GM23338 (cell line): Measurements from ENCODE around the gene NPAS3. TPM values are rescaled to one million over a fixed set of nuclear protein-coding genes. Genes with fewer than 3 reads are reported as not detected.

Experiments used
- ATAC-seq: fragments of 200-7000 bp; cut with Tn5 transposase; 3 replicates; pipeline ENCODE4 v1.9.1; 2020
- DNase-seq: peaks from one replicate; pipeline ENCODE4 v3.0.0-alpha.2; 2015; ENCODE audit warnings: low spot score
- H2AFZ ChIP-seq: fragments of 200-600 bp; sonication (generic); 2 replicates; pipeline ENCODE4 v1.8.0; 2016; ENCODE audit warnings: antibody characterized with exemption, mild to moderate bottlenecking, moderate library complexity
- H3F3A ChIP-seq: fragments of 200-600 bp; sonication (generic); replicated peaks from 2 replicates; pipeline ENCODE4 v1.8.0; 2017; ENCODE audit warnings: antibody characterized with exemption, mixed run types, low read depth
- H3K27ac ChIP-seq: fragments of 200-600 bp; sonication (generic); 2 replicates; pipeline ENCODE4 v1.6.1; 2016; ENCODE audit warnings: low read depth
- H3K27me3 ChIP-seq: fragments of 200-600 bp; sonication (generic); 2 replicates; pipeline ENCODE4 v1.8.0; 2016; ENCODE audit warnings: mild to moderate bottlenecking, mixed run types, moderate library complexity; ENCODE audit not compliant: insufficient read depth
- H3K36me3 ChIP-seq: fragments of 200-600 bp; sonication (generic); 2 replicates; pipeline ENCODE4 v1.8.0; 2016; ENCODE audit warnings: mild to moderate bottlenecking; ENCODE audit not compliant: insufficient read depth
- H3K4me1 ChIP-seq: fragments of 200-600 bp; sonication (generic); 2 replicates; pipeline ENCODE4 v1.8.0; 2016; ENCODE audit warnings: mild to moderate bottlenecking, moderate library complexity; ENCODE audit not compliant: insufficient read depth
- H3K4me2 ChIP-seq: fragments of 200-600 bp; sonication (generic); 2 replicates; pipeline ENCODE4 v1.7.1; 2017; ENCODE audit warnings: mixed run types
- H3K4me3 ChIP-seq: fragments of 200-600 bp; sonication (generic); 2 replicates; pipeline ENCODE4 v1.6.1; 2016; ENCODE audit warnings: mixed run types
- H3K79me2 ChIP-seq: fragments of 200-600 bp; sonication (generic); replicated peaks from 2 replicates; pipeline ENCODE4 v1.8.0; 2017; ENCODE audit warnings: mild to moderate bottlenecking; ENCODE audit not compliant: insufficient read depth
- H3K9me2 ChIP-seq: fragments of 200-600 bp; sonication (generic); 2 replicates; pipeline ENCODE4 v1.8.0; 2017; ENCODE audit not compliant: insufficient read depth
- H4K20me1 ChIP-seq: fragments of 200-600 bp; sonication (generic); replicated peaks from 2 replicates; pipeline ENCODE4 v1.8.0; 2017; ENCODE audit warnings: mild to moderate bottlenecking; ENCODE audit not compliant: insufficient read depth
- H3K27ac Mint-ChIP-seq: 2 replicates; pipeline ENCODE4 v1.8.0; 2020; ENCODE audit warnings: inconsistent platforms, mild to moderate bottlenecking, moderate library complexity, mixed read lengths
- H3K27me3 Mint-ChIP-seq: 3 replicates; pipeline ENCODE4 v1.8.0; 2022; ENCODE audit warnings: low read depth, mild to moderate bottlenecking, moderate library complexity, mixed read lengths, inconsistent platforms; ENCODE audit not compliant: insufficient read depth, poor library complexity
- H3K36me3 Mint-ChIP-seq: 3 replicates; pipeline ENCODE4 v1.8.0; 2021; ENCODE audit warnings: low read depth, mild to moderate bottlenecking, inconsistent platforms, moderate library complexity, mixed read lengths
- H3K4me1 Mint-ChIP-seq: 3 replicates; pipeline ENCODE4 v1.8.0; 2020; ENCODE audit warnings: mild to moderate bottlenecking, inconsistent platforms, mixed read lengths
- H3K4me3 Mint-ChIP-seq: 3 replicates; pipeline ENCODE4 v1.8.0; 2021; ENCODE audit warnings: moderate library complexity, mild to moderate bottlenecking, inconsistent platforms, mixed read lengths
- H3K9me3 Mint-ChIP-seq: 3 replicates; pipeline ENCODE4 v1.8.0; 2020; ENCODE audit warnings: moderate library complexity, mild to moderate bottlenecking, inconsistent platforms, mixed read lengths
- CREB1 ChIP-seq: fragments of 250-450 bp; sonication (Bioruptor Pico); IDR thresholded peaks from 2 replicates; pipeline ENCODE4 v1.5.0; 2020; ENCODE audit warnings: low read depth, mild to moderate bottlenecking, moderate library complexity
- CTCF ChIP-seq, 2 experiments: fragments of 200-600 bp in 1 of 2; sonication (generic) in 1 of 2; conservative IDR thresholded peaks; 2 replicates each; pipeline versions ENCODE4 v1.5.1 to v1.6.1; 2016 to 2017; ENCODE audit warnings: antibody characterized with exemption in 2 of 2, low read depth in 2 of 2, mild to moderate bottlenecking in 2 of 2, moderate library complexity in 1 of 2
- ETS1 ChIP-seq: IDR thresholded peaks from 2 replicates; pipeline ENCODE4 v1.6.1; 2016; ENCODE audit warnings: antibody characterized with exemption
- EZH2 ChIP-seq: fragments of 200-600 bp; sonication (generic); IDR thresholded peaks from one replicate; pipeline ENCODE4 v1.8.0; 2017; ENCODE audit warnings: antibody characterized with exemption, mild to moderate bottlenecking, low read depth; ENCODE audit not compliant: unreplicated experiment
- EZH2phosphoT487 ChIP-seq: fragments of 200-600 bp; sonication (generic); IDR thresholded peaks from one replicate; pipeline ENCODE4 v1.8.1; 2018; ENCODE audit warnings: antibody characterized with exemption; ENCODE audit not compliant: unreplicated experiment
- JUNB ChIP-seq: IDR thresholded peaks from one replicate; pipeline ENCODE4 v1.6.1; 2016; ENCODE audit warnings: antibody characterized with exemption; ENCODE audit not compliant: unreplicated experiment
- NANOG ChIP-seq: IDR thresholded peaks from 2 replicates; pipeline ENCODE4 v1.6.1; 2016; ENCODE audit warnings: antibody characterized with exemption, borderline replicate concordance
- POLR2AphosphoS5 ChIP-seq: IDR thresholded peaks from 2 replicates; pipeline ENCODE4 v1.6.1; 2016; ENCODE audit warnings: antibody characterized with exemption, low read depth
- REST ChIP-seq: IDR thresholded peaks from one replicate; pipeline ENCODE4 v1.6.1; 2018; ENCODE audit warnings: antibody characterized with exemption; ENCODE audit not compliant: unreplicated experiment
- STAT1 ChIP-seq: IDR thresholded peaks from one replicate; pipeline ENCODE4 v1.6.1; 2016; ENCODE audit warnings: antibody characterized with exemption; ENCODE audit not compliant: unreplicated experiment
- ZNF114 ChIP-seq: fragments of 250-450 bp; sonication (Bioruptor Pico); IDR thresholded peaks from 2 replicates; pipeline ENCODE4 v1.5.0; 2020; ENCODE audit warnings: mild to moderate bottlenecking, moderate library complexity
- ZNF331 ChIP-seq: fragments of 250-450 bp; sonication (Bioruptor Pico); IDR thresholded peaks from 2 replicates; pipeline ENCODE4 v1.5.0; 2020; ENCODE audit warnings: low read depth, mild to moderate bottlenecking, moderate library complexity
- polyA plus RNA-seq: library from polyadenylated mRNA; unstranded; fragments of >200 nt; fragmentation: Nextera tagmentation; extraction: Ambion mirVana; gene quantifications from 2 replicates; pipeline ENCODE4 v1.2.1, GENCODE V29; 2016
- total RNA-seq: library from RNA; depleted of rRNA; stranded (reverse); fragments of >200 nt; shearing (Covaris generic); gene quantifications from 2 replicates; pipeline ENCODE4 v1.2.3, GENCODE V29; 2014

Gene NPAS3
- total and polyA plus RNA-seq, 2 experiments from 2014 or later, result 0.17 to 0.19 TPM

- TF ChIP-seq REST (no peak), ZNF331 (CRISPR knock-in tag) (no peak), EZH2 (no peak), NANOG (no peak), JUNB (no peak), ETS1 (no peak), CTCF (conservative IDR thresholded peaks at IDR 0.05; ENCODE audit: low read depth in 2 of 2) (no peak), ZNF114 (CRISPR knock-in tag) (no peak), EZH2phosphoT487 (no peak), CREB1 (CRISPR knock-in tag) (no peak)
These were observed 525.7 kb downstream of the NPAS3 start (continued) for GRCh38 chr14:33464254-33464962.

GRCh38 chr14:33465846-33466700, 527.4 kb downstream of the NPAS3 start:
- H3K27ac Mint-ChIP-seq, result no peak overlapping the region
- no peak overlapping the region for H2AFZ ChIP-seq
- H3K79me2 ChIP-seq, result no peaks in the 10 kb centered on the region
- no peak overlapping the region for H3K4me2 ChIP-seq
- no peak overlapping the region for H3K27ac ChIP-seq
- DNase-seq (no peak), ATAC-seq (no peak)
- H3K4me3 Mint-ChIP-seq, result no peak overlapping the region
- no peaks in the 10 kb centered on the region for H3K4me1 ChIP-seq
- no peak overlapping the region for H3K4me3 ChIP-seq
- H4K20me1 ChIP-seq, result no peaks in the 10 kb centered on the region
- H3K9me3 Mint-ChIP-seq, result no peaks in the 10 kb centered on the region
- no peaks in the 10 kb centered on the region for H3K27me3 ChIP-seq
- no peaks in the 10 kb centered on the region for H3K27me3 Mint-ChIP-seq
- no peaks in the 10 kb centered on the region for H3K9me2 ChIP-seq
- H3F3A ChIP-seq, result no peaks in the 10 kb centered on the region
- H3K36me3 Mint-ChIP-seq, result no peaks in the 10 kb centered on the region
- peaks cover 17% of the 10 kb centered on the region for H3K4me1 Mint-ChIP-seq
- no peaks in the 10 kb centered on the region for H3K36me3 ChIP-seq
- TF ChIP-seq POLR2AphosphoS5 (no peak), ZNF331 (CRISPR knock-in tag) (no peak), CREB1 (CRISPR knock-in tag) (no peak), ZNF114 (CRISPR knock-in tag) (no peak), CTCF (conservative IDR thresholded peaks at IDR 0.05; ENCODE audit: low read depth in 2 of 2) (no peak), JUNB (no peak), ETS1 (no peak), STAT1 (no peak)
